Measurements from ENCODE around the gene CDH4. TPM values are rescaled to one million over a fixed set of nuclear protein-coding genes. Genes with fewer than 3 reads are reported as not detected.

The CDH4 gene
- total RNA-seq, 3 donors from 2014 or later (not counting 1 experiment from before 2014, with no cell fraction given): 0.18 TPM; not detected in 2

DNA sequence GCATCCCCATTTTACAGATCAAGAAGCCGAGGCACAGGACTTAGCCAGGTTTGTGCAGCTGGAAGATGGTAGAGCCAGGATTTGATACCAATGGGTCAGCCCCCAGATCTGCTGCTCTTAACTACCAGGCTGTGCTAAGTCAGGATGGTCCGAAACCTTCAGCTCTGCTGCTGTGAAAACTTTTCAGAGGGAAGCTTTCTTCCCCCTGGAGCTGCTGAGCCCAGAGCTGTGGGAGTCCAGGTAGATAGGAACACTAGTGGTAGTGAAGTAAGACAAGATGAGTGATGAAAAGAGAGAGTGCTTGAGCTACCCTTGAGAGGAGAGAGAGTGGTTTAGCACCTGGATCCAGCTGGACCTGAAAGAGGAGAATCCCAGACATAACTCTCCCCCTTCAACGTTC, 230.8 kb downstream of the CDH4 start:
- no peaks in the 10 kb centered on the region for H3K36me3 ChIP-seq (ENCODE audit: control insufficient read depth, insufficient read depth, low read length)
- H3K4me3 Mint-ChIP-seq: no peak overlapping the region
- H3K4me1 Mint-ChIP-seq: no peaks in the 10 kb centered on the region
- no peaks in the 10 kb centered on the region for H3K9me3 Mint-ChIP-seq
- no peak overlapping the region for H3K4me3 ChIP-seq (ENCODE audit: low read length)
- H3K36me3 Mint-ChIP-seq: no peaks in the 10 kb centered on the region
- no peak for ATAC-seq
- 90% methylated on average over 3 of the region's 3 CpGs for WGBS (ENCODE audit: insufficient coverage)
- H3K9me3 ChIP-seq (ENCODE audit: control insufficient read depth, insufficient read depth, low read length): peaks cover 27% of the 10 kb centered on the region
- DNase-seq: no peak
- H3K27me3 ChIP-seq (ENCODE audit: control insufficient read depth, insufficient read depth, low read length): no peaks in the 10 kb centered on the region
- no peak overlapping the region for H3K27ac ChIP-seq (ENCODE audit: low read length)
- TF ChIP-seq, protein P1, sequence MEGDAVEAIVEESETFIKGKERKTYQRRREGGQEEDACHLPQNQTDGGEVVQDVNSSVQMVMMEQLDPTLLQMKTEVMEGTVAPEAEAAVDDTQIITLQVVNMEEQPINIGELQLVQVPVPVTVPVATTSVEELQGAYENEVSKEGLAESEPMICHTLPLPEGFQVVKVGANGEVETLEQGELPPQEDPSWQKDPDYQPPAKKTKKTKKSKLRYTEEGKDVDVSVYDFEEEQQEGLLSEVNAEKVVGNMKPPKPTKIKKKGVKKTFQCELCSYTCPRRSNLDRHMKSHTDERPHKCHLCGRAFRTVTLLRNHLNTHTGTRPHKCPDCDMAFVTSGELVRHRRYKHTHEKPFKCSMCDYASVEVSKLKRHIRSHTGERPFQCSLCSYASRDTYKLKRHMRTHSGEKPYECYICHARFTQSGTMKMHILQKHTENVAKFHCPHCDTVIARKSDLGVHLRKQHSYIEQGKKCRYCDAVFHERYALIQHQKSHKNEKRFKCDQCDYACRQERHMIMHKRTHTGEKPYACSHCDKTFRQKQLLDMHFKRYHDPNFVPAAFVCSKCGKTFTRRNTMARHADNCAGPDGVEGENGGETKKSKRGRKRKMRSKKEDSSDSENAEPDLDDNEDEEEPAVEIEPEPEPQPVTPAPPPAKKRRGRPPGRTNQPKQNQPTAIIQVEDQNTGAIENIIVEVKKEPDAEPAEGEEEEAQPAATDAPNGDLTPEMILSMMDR (IDR thresholded peaks at IDR 0.05): no peak
- intact Hi-C loops (cut with micrococcal nuclease): no loop called here
- H3K4me1 ChIP-seq (ENCODE audit: control insufficient read depth, insufficient read depth, low read length): no peaks in the 10 kb centered on the region
- no peak overlapping the region for H3K27ac Mint-ChIP-seq
- peaks cover 0 to 2% of the 10 kb centered on the region in 2 donors for H3K27me3 Mint-ChIP-seq (ENCODE audit: low read depth in 2 of 2)

DNA sequence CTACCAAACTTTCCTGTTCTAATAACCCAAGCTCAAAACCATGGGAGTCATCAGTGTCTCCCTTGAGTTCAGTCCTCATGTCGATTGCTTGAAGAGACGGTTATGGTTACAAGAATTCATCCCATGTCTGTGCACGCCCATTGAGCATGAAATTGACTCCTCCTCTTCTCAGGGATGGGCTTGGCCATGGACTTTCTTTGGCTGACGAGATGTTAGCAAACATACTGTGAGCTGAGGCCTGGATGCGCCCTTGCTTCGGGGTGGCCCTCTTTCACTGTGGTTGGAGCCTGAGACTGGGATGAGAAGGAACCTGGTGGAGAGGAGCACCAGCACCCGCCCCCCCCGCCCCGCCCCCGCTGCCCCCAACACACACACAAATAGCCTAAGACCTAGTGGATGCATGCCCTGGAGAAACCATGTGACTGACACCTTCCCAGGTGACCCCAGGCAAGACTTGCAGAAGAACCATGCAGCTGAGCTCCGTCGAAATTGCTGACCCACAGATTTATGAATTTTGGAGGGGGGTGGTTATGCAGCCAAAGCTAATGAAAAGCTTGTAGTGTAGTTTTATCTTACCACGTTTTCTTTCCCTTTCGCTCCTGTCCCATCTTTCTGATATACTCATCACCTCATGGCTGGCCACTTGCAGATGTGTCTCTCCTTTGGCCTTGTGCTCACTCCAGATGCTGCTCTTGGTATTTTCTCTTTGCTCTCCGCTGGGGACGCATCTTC, 231.4 kb downstream of the CDH4 start:
- no peak overlapping the region for H3K4me3 Mint-ChIP-seq
- no peak overlapping the region for H3K27ac Mint-ChIP-seq
- TF ChIP-seq, protein P1 (IDR thresholded peaks at IDR 0.05): no peak
- no peaks in the 10 kb centered on the region for H3K9me3 Mint-ChIP-seq
- no peaks in the 10 kb centered on the region for H3K27me3 ChIP-seq (ENCODE audit: control insufficient read depth, insufficient read depth, low read length)
- H3K9me3 ChIP-seq (ENCODE audit: control insufficient read depth, insufficient read depth, low read length): peaks cover 27% of the 10 kb centered on the region
- intact Hi-C loops (cut with micrococcal nuclease): no loop called here
- peaks cover 0 to under 1% of the 10 kb centered on the region in 2 donors for H3K27me3 Mint-ChIP-seq (ENCODE audit: low read depth in 2 of 2)
- H3K4me1 Mint-ChIP-seq: no peaks in the 10 kb centered on the region
- no peaks in the 10 kb centered on the region for H3K36me3 Mint-ChIP-seq
- DNase-seq: no peak
- H3K4me3 ChIP-seq (ENCODE audit: low read length): no peak overlapping the region
- ATAC-seq: no peak
- H3K4me1 ChIP-seq (ENCODE audit: control insufficient read depth, insufficient read depth, low read length): no peaks in the 10 kb centered on the region
- no peak overlapping the region for H3K27ac ChIP-seq (ENCODE audit: low read length)
- H3K36me3 ChIP-seq (ENCODE audit: control insufficient read depth, insufficient read depth, low read length): no peaks in the 10 kb centered on the region
- WGBS (ENCODE audit: insufficient coverage): 93% methylated on average over 12 of the region's 16 CpGs

DNA sequence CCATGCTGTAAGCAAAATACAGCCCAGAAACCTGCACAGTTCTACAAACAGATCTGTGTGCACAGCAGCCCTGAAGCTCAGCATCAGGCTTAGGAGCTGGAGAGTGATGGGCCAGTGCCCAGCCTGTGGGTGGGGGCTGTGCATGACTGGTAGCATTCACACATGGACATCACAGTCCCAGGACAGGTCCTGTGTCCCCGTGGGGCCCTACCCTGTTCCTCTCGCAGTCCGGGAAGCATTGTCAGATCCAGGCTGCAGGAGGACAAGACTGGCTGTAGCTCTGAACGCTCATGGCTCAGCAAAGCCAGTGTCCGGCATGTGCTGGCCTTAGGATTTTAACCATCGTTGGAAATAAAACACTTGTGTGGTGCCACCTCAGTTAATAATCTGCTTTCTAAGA, 234.1 kb downstream of the CDH4 start:
- Mint-ChIP-seq H3K4me1 (no peaks in the 10 kb centered on the region), H3K9me3 (no peaks in the 10 kb centered on the region), H3K27me3 (ENCODE audit: low read depth in 2 of 2) (no peaks in the 10 kb centered on the region), H3K27ac (no peak overlapping the region), H3K4me3 (no peak overlapping the region), H3K36me3 (no peaks in the 10 kb centered on the region)
- Histone ChIP-seq H3K4me1 (ENCODE audit: control insufficient read depth, insufficient read depth, low read length) (no peaks in the 10 kb centered on the region), H3K9me3 (ENCODE audit: control insufficient read depth, insufficient read depth, low read length) (peaks cover 19% of the 10 kb centered on the region), H3K27me3 (ENCODE audit: control insufficient read depth, insufficient read depth, low read length) (no peaks in the 10 kb centered on the region), H3K36me3 (ENCODE audit: control insufficient read depth, insufficient read depth, low read length) (no peaks in the 10 kb centered on the region), H3K27ac (ENCODE audit: low read length) (no peak overlapping the region), H3K4me3 (ENCODE audit: low read length) (no peak overlapping the region)
- no peak for ATAC-seq
- no peak for DNase-seq
- WGBS (ENCODE audit: insufficient coverage): 87% methylated on average over 6 of the region's 6 CpGs
- TF ChIP-seq, protein P1 (IDR thresholded peaks at IDR 0.05): no peak
- intact Hi-C loops (cut with micrococcal nuclease): no loop called here
